HepG2 (cell line): ENCODE measurements around the gene MCRIP2. TPM values are rescaled to one million over a fixed set of nuclear protein-coding genes. Genes with fewer than 3 reads are reported as not detected.

Experiments
- ATF6 ChIP-seq: sonication (generic); formaldehyde crosslinking; conservative IDR thresholded peaks from 2 replicates; pipeline ENCODE4 v1.4.0; 2020; ENCODE audit warnings: missing genetic modification reagents
- BORCS8-MEF2B ChIP-seq: sonication (generic); formaldehyde crosslinking; IDR thresholded peaks from 2 replicates; pipeline ENCODE4 v1.8.0; 2022; ENCODE audit warnings: mild to moderate bottlenecking, missing genetic modification reagents
- HDAC1 ChIP-seq: sonication (generic); formaldehyde crosslinking; IDR thresholded peaks from 2 replicates; pipeline ENCODE4 v1.5.1; 2020; ENCODE audit warnings: mild to moderate bottlenecking, missing genetic modification reagents
- HOXA9 ChIP-seq: sonication (generic); formaldehyde crosslinking; IDR thresholded peaks from 2 replicates; pipeline ENCODE4 v1.8.1; 2022; ENCODE audit warnings: missing genetic modification reagents, mild to moderate bottlenecking, moderate library complexity, borderline replicate concordance
- MAFK ChIP-seq, 2 experiments: IDR thresholded peaks in 1 of 2; conservative IDR thresholded peaks in 1 of 2; 2 replicates each; pipeline ENCODE4 v1.6.1; 2011; ENCODE audit warnings: improper control_type of control experiment in 2 of 2, low read length in 2 of 2
- MATR3 ChIP-seq: sonication (generic); formaldehyde crosslinking; IDR thresholded peaks from 2 replicates; pipeline ENCODE4 v1.4.0; 2020; ENCODE audit warnings: missing genetic modification reagents
- PHF21A ChIP-seq: sonication (generic); formaldehyde crosslinking; IDR thresholded peaks from 2 replicates; pipeline ENCODE4 v1.5.0; 2020; ENCODE audit warnings: mild to moderate bottlenecking, missing genetic modification reagents
- RCOR2 ChIP-seq: IDR thresholded peaks from 2 replicates; pipeline ENCODE4 v1.6.1; 2016; ENCODE audit warnings: missing biosample characterization, missing genetic modification reagents
- SAP130 ChIP-seq: IDR thresholded peaks from 2 replicates; pipeline ENCODE4 v1.6.1; 2016; ENCODE audit warnings: low read depth
- SMAD3 ChIP-seq: sonication (generic); formaldehyde crosslinking; IDR thresholded peaks from 2 replicates; pipeline ENCODE4 v1.4.0; 2020; ENCODE audit warnings: missing genetic modification reagents
- SMARCE1 ChIP-seq: fragments of 450-650 bp; IDR thresholded peaks from 2 replicates; pipeline ENCODE4 v1.6.1; 2017; ENCODE audit warnings: borderline replicate concordance
- SRF ChIP-seq: IDR thresholded peaks from 2 replicates; pipeline ENCODE4 v1.6.1; 2011; ENCODE audit warnings: mild to moderate bottlenecking, low read depth, low read length, moderate library complexity
- SRY ChIP-seq: sonication (generic); formaldehyde crosslinking; IDR thresholded peaks from 2 replicates; pipeline ENCODE4 v1.8.0; 2022; ENCODE audit warnings: mild to moderate bottlenecking, missing genetic modification reagents
- ZNF121 ChIP-seq: sonication (generic); formaldehyde crosslinking; IDR thresholded peaks from 2 replicates; pipeline ENCODE4 v1.5.0; 2020; ENCODE audit warnings: mild to moderate bottlenecking, missing genetic modification reagents
- ZNF776 ChIP-seq: sonication (generic); formaldehyde crosslinking; IDR thresholded peaks from 2 replicates; pipeline ENCODE4 v1.4.0; 2020; ENCODE audit warnings: mild to moderate bottlenecking, missing genetic modification reagents
- ZNF800 ChIP-seq: sonication (generic); formaldehyde crosslinking; IDR thresholded peaks from 2 replicates; pipeline ENCODE4 v1.4.0; 2020; ENCODE audit warnings: missing genetic modification reagents
- polyA plus RNA-seq, 8 experiments: library from polyadenylated mRNA; depleted of rRNA in 3 of 8; stranded (reverse) in 7 of 8; unstranded in 1 of 8; fragments of >200 nt; fragmentation: Illumina TruSeq in 4 of 8; extraction: Trizol in 4 of 8; gene quantifications; 2 replicates each; pipeline versions ENCODE4 v1.2.1 to v1.2.3, GENCODE V29; 2011 to 2016; ENCODE audit warnings: low read depth in 4 of 8, missing spikeins in 1 of 8, mixed read lengths in 1 of 8; ENCODE audit not compliant: insufficient read depth in 1 of 8
- total RNA-seq, 5 experiments: library from RNA; depleted of rRNA; stranded (reverse); fragments of >200 nt; fragmentation: Illumina TruSeq; extraction: Trizol; gene quantifications; 2 replicates each; pipeline ENCODE4 v1.2.3, GENCODE V29; 2016; ENCODE audit warnings: low read depth in 1 of 5
- TF ChIP-seq, protein P1 (sequence below): sonication (generic); formaldehyde crosslinking; conservative IDR thresholded peaks from 2 replicates; pipeline ENCODE4 v1.4.0; 2020; ENCODE audit warnings: mild to moderate bottlenecking, missing genetic modification reagents, moderate library complexity
- TF ChIP-seq, protein P2 (sequence below): sonication (generic); formaldehyde crosslinking; IDR thresholded peaks from 2 replicates; pipeline ENCODE4 v1.5.0; 2020; ENCODE audit warnings: missing genetic modification reagents
- TF ChIP-seq, protein P3 (sequence below): sonication (generic); formaldehyde crosslinking; IDR thresholded peaks from 2 replicates; pipeline ENCODE4 v1.4.0; 2020; ENCODE audit warnings: mild to moderate bottlenecking, missing genetic modification reagents

MCRIP2 gene
- total and polyA plus RNA-seq, 2 of the 13 experiments (the other 11 are each of a cell fraction or from before 2014, with no cell fraction given): 39.6 to 76.7 TPM

GRCh38 chr16:680967-681745, 39.5 kb downstream of the MCRIP2 start (continued):
- TF ChIP-seq ZNF800 (CRISPR knock-in tag) (no peak), PHF21A (no peak), HOXA9 (CRISPR knock-in tag) (no peak), BORCS8-MEF2B (CRISPR knock-in tag) (no peak), SAP130 (peak; percentile 84), MATR3 (CRISPR knock-in tag) (no peak), SMAD3 (CRISPR knock-in tag) (no peak), HDAC1 (CRISPR knock-in tag) (peak; percentile 60; the same call in 1 of the 2 replicates), RCOR2 (no peak), ZNF121 (CRISPR knock-in tag) (no peak), ATF6 (CRISPR knock-in tag) (no peak), MAFK (conservative IDR thresholded peaks at IDR 0.05 in 1 of 2, IDR thresholded peaks at IDR 0.05 in 1 of 2; ENCODE audit: low read length in 2 of 2) (no peak), ZNF776 (CRISPR knock-in tag) (no peak), SRF (no peak), SRY (CRISPR knock-in tag) (no peak), SMARCE1 (no peak)
- TF ChIP-seq, protein P1, sequence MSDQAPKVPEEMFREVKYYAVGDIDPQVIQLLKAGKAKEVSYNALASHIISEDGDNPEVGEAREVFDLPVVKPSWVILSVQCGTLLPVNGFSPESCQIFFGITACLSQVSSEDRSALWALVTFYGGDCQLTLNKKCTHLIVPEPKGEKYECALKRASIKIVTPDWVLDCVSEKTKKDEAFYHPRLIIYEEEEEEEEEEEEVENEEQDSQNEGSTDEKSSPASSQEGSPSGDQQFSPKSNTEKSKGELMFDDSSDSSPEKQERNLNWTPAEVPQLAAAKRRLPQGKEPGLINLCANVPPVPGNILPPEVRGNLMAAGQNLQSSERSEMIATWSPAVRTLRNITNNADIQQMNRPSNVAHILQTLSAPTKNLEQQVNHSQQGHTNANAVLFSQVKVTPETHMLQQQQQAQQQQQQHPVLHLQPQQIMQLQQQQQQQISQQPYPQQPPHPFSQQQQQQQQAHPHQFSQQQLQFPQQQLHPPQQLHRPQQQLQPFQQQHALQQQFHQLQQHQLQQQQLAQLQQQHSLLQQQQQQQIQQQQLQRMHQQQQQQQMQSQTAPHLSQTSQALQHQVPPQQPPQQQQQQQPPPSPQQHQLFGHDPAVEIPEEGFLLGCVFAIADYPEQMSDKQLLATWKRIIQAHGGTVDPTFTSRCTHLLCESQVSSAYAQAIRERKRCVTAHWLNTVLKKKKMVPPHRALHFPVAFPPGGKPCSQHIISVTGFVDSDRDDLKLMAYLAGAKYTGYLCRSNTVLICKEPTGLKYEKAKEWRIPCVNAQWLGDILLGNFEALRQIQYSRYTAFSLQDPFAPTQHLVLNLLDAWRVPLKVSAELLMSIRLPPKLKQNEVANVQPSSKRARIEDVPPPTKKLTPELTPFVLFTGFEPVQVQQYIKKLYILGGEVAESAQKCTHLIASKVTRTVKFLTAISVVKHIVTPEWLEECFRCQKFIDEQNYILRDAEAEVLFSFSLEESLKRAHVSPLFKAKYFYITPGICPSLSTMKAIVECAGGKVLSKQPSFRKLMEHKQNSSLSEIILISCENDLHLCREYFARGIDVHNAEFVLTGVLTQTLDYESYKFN (CRISPR knock-in tag): no peak
- TF ChIP-seq, protein P2, sequence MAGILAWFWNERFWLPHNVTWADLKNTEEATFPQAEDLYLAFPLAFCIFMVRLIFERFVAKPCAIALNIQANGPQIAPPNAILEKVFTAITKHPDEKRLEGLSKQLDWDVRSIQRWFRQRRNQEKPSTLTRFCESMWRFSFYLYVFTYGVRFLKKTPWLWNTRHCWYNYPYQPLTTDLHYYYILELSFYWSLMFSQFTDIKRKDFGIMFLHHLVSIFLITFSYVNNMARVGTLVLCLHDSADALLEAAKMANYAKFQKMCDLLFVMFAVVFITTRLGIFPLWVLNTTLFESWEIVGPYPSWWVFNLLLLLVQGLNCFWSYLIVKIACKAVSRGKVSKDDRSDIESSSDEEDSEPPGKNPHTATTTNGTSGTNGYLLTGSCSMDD (CRISPR knock-in tag): no peak
- TF ChIP-seq, protein P3, sequence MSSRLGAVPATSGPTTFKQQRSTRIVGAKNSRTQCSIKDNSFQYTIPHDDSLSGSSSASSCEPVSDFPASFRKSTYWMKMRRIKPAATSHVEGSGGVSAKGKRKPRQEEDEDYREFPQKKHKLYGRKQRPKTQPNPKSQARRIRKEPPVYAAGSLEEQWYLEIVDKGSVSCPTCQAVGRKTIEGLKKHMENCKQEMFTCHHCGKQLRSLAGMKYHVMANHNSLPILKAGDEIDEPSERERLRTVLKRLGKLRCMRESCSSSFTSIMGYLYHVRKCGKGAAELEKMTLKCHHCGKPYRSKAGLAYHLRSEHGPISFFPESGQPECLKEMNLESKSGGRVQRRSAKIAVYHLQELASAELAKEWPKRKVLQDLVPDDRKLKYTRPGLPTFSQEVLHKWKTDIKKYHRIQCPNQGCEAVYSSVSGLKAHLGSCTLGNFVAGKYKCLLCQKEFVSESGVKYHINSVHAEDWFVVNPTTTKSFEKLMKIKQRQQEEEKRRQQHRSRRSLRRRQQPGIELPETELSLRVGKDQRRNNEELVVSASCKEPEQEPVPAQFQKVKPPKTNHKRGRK (CRISPR knock-in tag): no peak
